Left cardiac atrium (tissue), 4 donors: Measurements from ENCODE around the gene BMP5. TPM values are rescaled to one million over a fixed set of nuclear protein-coding genes. Genes with fewer than 3 reads are reported as not detected.

Experiments
- ATAC-seq, 2 donors: fragments of 200-7000 bp; cut with Tn5 transposase; one replicate each; pipeline ENCODE4 v1.9.1; 2020; ENCODE audit warnings: mild to moderate bottlenecking in 2 of 2, moderate library complexity in 2 of 2
- DNase-seq: peaks from one replicate; pipeline ENCODE4 v3.0.0-alpha.2; 2020
- intact Hi-C, 2 donors: fragments of 100-400 bp; cut with DNase I; formaldehyde crosslinking; loops; one replicate each; pipeline versions ENCODE4 v1.14.1 to v1.15.1; 2022 to 2023
- total RNA-seq, 2 donors: library from RNA; stranded (reverse); fragmentation: NEBNext Ultra II Directional; extraction: Animal tissue kit (Norgen Biotek cat#: 25700); gene quantifications; one replicate each; pipeline ENCODE4 v1.2.1, GENCODE V29; 2021
- donor health status: DM: no; HTN: yes; CAD: no.
- donor health status: DM: no; HTN: yes; CAD: no; lungs with severe emphysema.
- donor health status: DM: yes; HTN: yes; CAD: no.
- donor health status: Dilated cardiomyopathy.

The BMP5 gene
- total RNA-seq, 2 donors from 2014 or later = 4.6 to 5.2 TPM

DNA sequence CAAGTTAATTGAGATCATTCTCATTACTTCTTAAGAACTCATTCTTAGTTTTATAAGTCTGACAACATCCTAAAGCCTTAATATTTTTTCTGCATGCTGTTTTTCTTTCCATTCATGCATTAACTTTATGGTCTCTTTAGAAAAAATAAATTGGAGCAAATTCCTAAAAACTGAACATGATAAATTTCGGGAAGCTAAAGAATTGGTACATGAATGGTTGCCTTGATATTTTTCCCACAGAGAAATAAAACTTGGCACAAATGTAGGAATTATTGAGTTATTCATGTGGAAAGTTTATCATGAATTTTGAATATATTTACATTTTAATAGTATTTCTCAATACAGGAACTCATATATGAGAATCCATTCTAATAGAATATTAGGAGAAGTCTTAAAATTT is 115.9 kb downstream of the BMP5 start:
- ATAC-seq (no peak), DNase-seq (no peak)
- intact Hi-C loops = no loop called here

DNA sequence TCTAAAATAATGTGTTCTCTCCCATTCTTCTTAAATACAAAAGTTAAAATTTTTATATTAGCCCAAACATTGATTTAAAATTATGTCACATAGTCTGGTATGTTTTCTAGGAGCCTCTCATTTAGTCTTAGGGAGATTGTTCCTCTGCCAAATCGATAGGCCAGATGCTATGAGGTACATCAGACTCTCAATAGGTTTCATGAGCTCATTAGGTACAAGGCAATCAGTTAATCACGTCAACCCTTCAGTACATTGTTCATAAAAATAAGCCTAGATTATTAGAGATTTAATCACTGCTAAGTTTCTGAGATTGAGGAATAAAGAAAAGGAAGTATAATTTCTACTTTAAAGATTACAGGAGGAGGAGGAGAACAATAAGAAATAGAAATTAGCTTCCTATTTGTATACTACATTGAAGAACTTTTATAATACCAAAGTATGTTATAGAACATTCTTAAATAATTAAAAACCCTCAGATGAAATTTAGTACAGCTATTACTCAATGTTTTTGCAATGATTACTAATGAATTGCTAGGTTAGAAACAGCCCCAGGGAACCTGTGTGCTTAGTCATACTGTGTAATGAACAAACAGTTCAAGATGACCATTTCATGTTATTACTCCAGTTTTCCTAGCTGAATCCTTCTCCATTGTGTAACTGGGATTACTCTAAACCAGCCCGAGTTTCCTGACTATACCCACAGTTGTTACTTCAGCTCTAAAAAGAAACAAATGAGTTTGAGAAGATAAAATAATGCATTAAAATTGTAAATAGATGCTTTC is 117.0 kb downstream of the BMP5 start:
- intact Hi-C loops = no loop called here
- DNase-seq (peak; percentile 21), ATAC-seq (peak in 1 of 2 donors; percentile 88)

DNA sequence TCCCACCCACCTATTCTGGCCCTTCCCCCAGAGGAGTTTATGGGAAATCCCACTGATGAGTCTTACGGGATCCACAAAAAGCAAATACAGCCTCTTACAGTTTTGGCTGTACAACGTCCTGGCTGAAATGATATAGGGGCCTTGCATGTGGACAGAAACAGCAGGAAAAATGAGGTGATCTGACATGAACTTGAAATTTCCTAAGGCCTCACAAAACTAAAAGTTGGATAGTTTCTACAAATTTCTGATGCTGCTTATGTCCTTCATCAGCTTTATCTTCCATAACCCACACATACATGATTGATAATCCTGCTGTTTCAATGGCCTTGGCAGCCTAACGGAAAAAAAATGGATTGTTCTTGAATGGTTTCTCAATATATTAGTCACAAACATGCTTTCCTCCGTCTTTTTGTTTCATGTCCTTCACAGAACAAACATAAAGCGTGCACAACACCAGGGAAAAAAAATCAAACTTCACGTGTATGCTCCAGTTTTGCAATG is 118.8 kb downstream of the BMP5 start:
- DNase-seq (no peak), ATAC-seq (no peak)
- intact Hi-C loops = no loop called here

DNA sequence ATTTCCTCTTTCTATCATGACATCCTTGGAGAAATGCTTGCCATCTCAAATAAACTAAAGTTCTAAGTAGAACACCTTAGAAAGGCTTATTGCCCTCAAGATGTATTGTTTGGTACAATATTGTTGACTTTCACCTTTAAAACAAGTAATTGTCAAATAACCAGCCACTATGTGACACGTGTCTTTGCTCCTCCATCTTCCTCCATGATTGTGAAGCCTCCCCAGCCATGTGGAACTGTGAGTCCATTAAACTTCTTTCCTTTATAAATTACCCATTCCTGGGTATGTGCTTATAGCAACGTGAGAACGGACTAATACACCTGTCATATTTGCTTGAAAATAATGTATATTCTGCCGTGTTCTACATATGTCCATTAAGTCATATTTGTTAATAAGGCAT is 126.5 kb downstream of the BMP5 start:
- no peak for DNase-seq
- ATAC-seq = no peak
- intact Hi-C loops = no loop called here

DNA sequence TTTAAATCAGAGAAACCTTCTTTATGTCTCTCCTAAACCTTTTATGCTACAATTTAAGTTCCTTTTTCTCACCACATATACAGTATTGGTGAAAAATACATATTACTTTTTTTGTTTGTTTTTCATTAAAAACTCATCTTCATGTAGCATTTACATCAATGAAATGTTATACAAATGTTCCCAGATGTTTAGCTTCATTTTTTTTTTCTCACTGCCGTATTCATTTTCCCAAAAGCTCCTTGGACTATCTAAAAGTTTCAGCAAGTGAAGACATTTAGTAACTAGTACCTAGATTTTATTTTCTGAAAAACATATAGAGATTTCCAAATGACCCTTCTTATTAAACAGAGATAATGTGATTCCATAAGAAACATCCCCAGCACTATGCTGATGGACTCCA is 128.9 kb downstream of the BMP5 start:
- intact Hi-C loops = no loop called here
- DNase-seq = no peak
- ATAC-seq = no peak

DNA sequence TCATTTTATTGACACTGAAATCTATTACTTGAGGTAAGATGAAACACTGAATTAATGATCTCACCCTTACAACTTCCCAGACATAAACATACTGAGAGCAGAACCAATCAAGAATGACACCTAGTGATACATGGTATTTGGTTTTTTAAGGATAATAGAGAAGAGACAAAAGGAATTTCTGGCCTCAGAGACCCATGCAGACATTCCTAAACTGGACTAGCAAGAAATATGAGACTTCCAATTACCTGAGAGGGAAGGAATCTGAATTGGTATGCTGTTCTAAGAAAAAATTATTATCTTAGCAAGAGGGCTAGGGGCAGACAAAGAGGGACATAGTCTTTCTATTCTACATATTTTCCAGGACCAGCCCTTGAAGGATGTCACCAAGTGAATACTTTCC is 141.1 kb downstream of the BMP5 start:
- intact Hi-C loops = no loop called here
- DNase-seq = no peak
- ATAC-seq = no peak

DNA sequence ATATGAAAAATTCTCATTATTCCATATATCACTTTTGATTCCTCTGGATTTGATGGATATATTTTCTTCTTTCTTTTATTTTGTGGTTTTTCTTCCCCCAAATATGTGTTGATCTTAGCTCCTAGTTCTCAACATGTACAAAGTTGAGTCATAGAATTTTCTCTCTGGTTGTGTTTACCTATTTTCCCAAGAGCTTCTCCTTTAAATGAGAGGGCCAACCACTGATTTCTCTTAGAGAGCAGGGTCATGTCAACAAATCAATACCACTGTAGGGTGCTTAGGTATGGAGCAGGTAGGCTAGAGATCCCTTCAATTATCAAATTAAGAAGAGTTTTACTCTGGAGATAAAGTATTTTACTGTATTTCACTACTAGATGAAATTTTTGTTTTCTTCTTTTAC is 145.7 kb downstream of the BMP5 start:
- ATAC-seq (no peak), DNase-seq (no peak)
- intact Hi-C loops = no loop called here

DNA sequence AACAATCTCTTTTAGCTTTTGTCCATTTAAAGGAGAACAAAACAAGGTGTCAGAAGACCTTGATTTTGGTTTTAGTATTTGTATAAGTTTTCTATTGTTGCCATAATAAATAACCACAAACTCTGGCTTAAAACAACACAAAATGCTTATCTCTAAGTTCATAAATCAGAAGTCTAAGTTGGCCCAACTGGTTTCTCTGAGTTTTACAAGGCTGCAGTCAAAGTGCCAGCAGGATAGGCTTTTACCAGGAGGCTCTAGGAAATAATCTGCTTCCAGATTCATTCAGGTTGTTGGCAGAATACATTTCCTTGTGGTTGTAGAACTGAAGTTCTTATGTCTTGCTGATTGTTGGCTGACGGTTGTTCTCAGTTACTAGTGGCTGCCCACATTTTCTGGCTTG is 149.2 kb downstream of the BMP5 start:
- DNase-seq (no peak), ATAC-seq (no peak)
- intact Hi-C loops = no loop called here

DNA sequence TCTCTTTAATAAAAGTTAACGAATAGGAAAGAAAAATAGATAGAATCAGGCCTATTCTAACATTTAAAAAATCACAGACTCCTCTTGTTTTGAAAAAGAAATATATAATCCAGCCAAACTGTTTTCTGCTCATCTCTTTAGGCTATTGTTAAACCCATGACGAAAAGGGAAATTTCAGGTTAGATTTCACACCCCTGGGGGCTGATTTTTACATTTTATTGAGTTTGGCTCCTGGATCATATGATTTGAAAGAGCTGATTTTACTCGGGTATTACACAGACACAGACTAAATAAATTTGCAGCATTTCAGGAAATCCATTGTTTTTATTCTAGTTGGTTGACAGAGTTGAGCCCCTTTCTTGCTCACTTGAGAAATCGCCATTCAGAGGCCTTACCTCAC is 160.6 kb downstream of the BMP5 start:
- ATAC-seq (no peak), DNase-seq (no peak)
- intact Hi-C loops = no loop called here

DNA sequence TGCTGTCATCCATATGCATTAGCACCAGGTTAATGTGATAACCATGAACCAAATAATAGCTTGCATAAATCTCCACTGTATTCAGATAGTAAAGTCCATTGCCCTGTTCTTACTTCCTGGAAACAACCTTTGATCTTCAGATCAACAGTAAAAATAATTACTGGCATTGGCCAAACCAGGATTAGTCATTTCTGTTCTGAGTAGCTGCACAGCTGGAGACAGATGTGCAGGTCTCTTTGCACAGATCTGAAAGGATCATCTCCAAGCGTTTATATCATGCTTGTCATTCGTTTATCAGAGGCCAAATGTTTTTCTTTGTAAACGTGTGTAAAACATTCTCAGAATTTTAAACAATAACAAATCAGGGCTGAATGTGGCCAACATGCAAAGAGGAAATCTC is 162.0 kb downstream of the BMP5 start:
- intact Hi-C loops = no loop called here
- DNase-seq (no peak), ATAC-seq (peak in 1 of 2 donors; percentile 62)

DNA sequence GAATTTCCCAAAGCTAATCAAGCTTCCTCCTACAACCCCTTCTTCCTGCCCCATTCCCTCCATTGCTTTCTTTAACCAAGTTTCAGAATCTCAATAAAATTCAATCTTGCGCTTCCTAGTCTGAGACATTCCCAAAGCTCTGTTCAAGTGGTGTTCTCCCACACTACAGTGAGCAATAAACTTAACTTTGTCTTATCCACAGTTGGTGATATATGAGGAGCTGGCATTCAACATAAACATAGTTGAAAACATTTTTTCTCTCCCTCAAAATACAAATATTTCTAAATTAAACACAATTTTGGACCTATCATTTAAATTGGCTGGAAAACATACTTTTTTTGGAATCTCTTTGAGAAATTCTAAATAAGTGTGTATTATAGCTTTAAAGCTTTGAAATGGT is 166.7 kb downstream of the BMP5 start:
- no peak for ATAC-seq
- intact Hi-C loops = no loop called here
- DNase-seq = no peak

DNA sequence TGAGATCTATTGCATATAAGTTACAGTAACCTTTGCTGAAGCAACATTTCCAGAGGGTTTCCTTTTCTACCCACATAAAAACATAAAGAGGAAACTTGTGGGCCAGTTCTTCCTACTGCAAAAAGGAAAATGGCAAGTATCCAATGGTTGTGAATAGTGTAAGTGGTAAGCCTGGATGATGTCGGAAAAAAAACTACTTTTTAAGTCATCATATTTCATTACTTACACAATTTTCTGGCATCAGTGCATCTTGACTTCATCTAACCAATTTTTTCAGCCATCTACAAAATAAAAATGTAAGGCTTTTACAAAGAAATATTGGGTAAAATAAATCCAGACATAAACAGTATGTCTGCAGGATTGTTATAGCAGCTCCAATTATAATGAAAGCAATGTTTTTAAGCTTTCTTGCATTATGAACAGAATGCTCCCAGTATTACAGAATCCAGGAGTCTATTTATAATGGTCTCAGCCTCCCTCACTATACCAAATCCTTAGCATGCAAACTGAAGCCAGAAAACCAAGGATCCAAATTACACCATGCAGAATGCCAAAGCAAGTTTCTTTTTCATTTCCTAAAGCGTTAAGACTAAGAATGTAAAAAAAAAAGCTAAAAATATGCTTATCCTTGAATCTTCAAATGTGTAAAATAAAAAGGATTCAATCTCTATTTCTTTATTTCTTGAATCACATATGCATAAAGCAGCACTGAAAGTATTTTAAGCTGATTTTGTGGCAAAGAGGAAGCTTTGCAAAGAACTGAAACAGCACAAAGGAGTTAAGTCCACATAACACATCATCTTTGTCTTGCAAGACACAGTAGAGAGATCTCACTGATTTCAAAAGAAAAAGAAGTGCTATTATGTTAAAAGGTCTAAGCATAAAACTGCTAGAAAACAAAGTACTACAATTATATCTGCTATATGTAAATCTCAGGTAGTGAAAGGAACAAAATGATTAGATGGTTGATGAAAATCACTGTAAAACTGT is 169.6 kb downstream of the BMP5 start:
- DNase-seq (no peak), ATAC-seq (no peak)
- intact Hi-C loops = no loop called here

DNA sequence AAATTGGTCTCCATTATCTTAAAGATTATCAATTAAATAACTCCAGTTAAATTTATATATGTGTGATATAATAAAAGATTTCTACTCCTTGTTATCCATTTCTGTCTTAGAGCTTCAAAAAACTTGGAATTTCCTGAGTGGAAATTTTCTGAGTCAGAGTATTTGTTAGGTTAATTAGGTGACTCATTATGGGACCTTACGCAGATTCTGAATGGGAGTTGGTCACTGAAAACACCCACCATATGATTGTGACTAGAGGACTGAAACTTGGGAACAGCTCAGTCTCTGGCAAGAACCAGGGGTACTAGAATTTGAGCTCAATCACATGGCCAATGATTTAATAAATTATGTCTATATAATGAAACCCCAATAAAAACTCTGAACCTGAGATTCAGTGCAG is 171.0 kb downstream of the BMP5 start:
- ATAC-seq = no peak
- DNase-seq = no peak
- intact Hi-C loops = no loop called here
